ENCODE results near the gene USH2A. TPM values are rescaled to one million over a fixed set of nuclear protein-coding genes. Genes with fewer than 3 reads are reported as not detected.

The USH2A gene
- total RNA-seq, 6 experiments from 2014 or later, result 0.19 to 1.8 (median 0.81) TPM

GRCh38 chr1:216051071-216051470 lies 372.2 kb downstream of the USH2A start:
- Histone ChIP-seq H3K36me3 (no peaks in the 10 kb centered on the region), H3K4me3 (no peak overlapping the region), H3K27me3 (no peaks in the 10 kb centered on the region), H3K27ac (no peak overlapping the region), H3K4me1 (no peaks in the 10 kb centered on the region), H3K9me3 (no peaks in the 10 kb centered on the region)
- no peak for ATAC-seq
- intact Hi-C loops (cut with DNase I), result no loop called here
- WGBS (ENCODE audit: insufficient coverage, low coverage, low lambda C conversion rate, missing lambda C conversion rate), result 71% methylated on average over 3 of the region's 3 CpGs
- no peak for DNase-seq
- TF ChIP-seq, protein P1, sequence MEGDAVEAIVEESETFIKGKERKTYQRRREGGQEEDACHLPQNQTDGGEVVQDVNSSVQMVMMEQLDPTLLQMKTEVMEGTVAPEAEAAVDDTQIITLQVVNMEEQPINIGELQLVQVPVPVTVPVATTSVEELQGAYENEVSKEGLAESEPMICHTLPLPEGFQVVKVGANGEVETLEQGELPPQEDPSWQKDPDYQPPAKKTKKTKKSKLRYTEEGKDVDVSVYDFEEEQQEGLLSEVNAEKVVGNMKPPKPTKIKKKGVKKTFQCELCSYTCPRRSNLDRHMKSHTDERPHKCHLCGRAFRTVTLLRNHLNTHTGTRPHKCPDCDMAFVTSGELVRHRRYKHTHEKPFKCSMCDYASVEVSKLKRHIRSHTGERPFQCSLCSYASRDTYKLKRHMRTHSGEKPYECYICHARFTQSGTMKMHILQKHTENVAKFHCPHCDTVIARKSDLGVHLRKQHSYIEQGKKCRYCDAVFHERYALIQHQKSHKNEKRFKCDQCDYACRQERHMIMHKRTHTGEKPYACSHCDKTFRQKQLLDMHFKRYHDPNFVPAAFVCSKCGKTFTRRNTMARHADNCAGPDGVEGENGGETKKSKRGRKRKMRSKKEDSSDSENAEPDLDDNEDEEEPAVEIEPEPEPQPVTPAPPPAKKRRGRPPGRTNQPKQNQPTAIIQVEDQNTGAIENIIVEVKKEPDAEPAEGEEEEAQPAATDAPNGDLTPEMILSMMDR (IDR thresholded peaks at IDR 0.05), result no peak
- no peak for TF ChIP-seq POLR2A (IDR thresholded peaks at IDR 0.05)

DNA sequence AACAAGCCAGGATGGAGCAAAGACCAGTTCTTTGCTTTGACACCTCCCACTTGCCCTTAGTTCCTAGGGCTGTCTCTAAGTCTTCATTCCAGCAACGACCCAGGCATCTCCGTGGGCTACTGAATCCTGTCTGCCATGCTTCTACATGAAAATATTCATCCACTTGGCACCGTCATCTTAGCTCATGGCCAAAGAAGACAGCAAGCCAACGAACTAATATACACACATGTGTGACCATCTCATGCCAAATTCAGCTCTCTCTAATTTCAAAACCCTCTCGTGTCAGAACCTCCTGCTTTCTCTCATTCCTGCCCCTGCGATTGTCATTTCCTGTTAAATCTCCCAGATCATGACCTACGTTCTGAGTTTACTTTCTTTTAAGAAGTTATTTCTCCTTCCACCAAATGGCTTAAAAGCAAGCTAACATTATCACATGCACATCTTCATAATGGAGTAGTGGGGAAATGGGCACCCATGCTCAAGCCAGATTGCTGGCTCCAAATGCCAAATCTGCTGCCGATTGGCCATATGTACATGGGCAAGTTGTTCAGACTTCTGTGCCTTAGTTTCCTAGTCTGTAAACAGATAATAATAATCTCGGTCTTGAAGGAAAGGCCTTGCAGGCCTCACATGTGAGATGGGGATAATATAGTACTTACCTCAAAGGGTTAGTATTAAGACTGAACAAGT lies 373.4 kb downstream of the USH2A start:
- Histone ChIP-seq H3K4me3 (no peak overlapping the region), H3K36me3 (no peaks in the 10 kb centered on the region), H3K4me1 (no peaks in the 10 kb centered on the region), H3K27me3 (no peaks in the 10 kb centered on the region), H3K27ac (no peak overlapping the region), H3K9me3 (no peaks in the 10 kb centered on the region)
- DNase-seq (no peak), ATAC-seq (no peak)
- 55% methylated on average over 9 of the region's 9 CpGs for WGBS (ENCODE audit: insufficient coverage, low coverage, low lambda C conversion rate, missing lambda C conversion rate)
- intact Hi-C loops (cut with DNase I), result no loop called here
- no peak for TF ChIP-seq POLR2A (IDR thresholded peaks at IDR 0.05)
- TF ChIP-seq, protein P1 (IDR thresholded peaks at IDR 0.05), result no peak

- no peak overlapping the region for H3K4me3 ChIP-seq
- TF ChIP-seq, protein P1 (IDR thresholded peaks at IDR 0.05), result no peak
- TF ChIP-seq POLR2A (IDR thresholded peaks at IDR 0.05), result no peak
- no peak overlapping the region for H3K27ac ChIP-seq
- no peaks in the 10 kb centered on the region for H3K9me3 ChIP-seq
- intact Hi-C loops (cut with DNase I), result no loop called here
- no peak for ATAC-seq
- 55% methylated on average over 3 of the region's 3 CpGs for WGBS (ENCODE audit: insufficient coverage, low coverage, low lambda C conversion rate, missing lambda C conversion rate)
- H3K4me1 ChIP-seq, result no peaks in the 10 kb centered on the region
- no peaks in the 10 kb centered on the region for H3K27me3 ChIP-seq
- H3K36me3 ChIP-seq, result no peaks in the 10 kb centered on the region
- no peak for DNase-seq
Observed at GRCh38 chr1:216047811-216048572, 375.3 kb downstream of the USH2A start.

- H3K27ac ChIP-seq, result no peak overlapping the region
- intact Hi-C loops (cut with DNase I), result no loop called here
- no peaks in the 10 kb centered on the region for H3K9me3 ChIP-seq
- no peaks in the 10 kb centered on the region for H3K4me1 ChIP-seq
- H3K4me3 ChIP-seq, result no peak overlapping the region
- WGBS (ENCODE audit: insufficient coverage, low coverage, low lambda C conversion rate, missing lambda C conversion rate), result 67% methylated on average over 4 of the region's 4 CpGs
- DNase-seq, result no peak
- TF ChIP-seq, protein P1 (IDR thresholded peaks at IDR 0.05), result no peak
- TF ChIP-seq POLR2A (IDR thresholded peaks at IDR 0.05), result no peak
- no peak for ATAC-seq
- H3K27me3 ChIP-seq, result no peaks in the 10 kb centered on the region
- no peaks in the 10 kb centered on the region for H3K36me3 ChIP-seq
Observed at GRCh38 chr1:216046336-216046735, 376.9 kb downstream of the USH2A start.
